Mammary epithelial cell (primary cell): ENCODE measurements around the gene ADAM11.

Experiments
- CTCF ChIP-seq, 2 donors: IDR thresholded peaks in 1 of 2; conservative IDR thresholded peaks in 1 of 2; 2 replicates each; pipeline ENCODE4 v1.5.1; 2011 to 2012; ENCODE audit warnings: inconsistent platforms in 2 of 2, low read length in 2 of 2, mild to moderate bottlenecking in 2 of 2, control low read depth in 1 of 2, low read depth in 1 of 2; ENCODE audit not compliant: insufficient read depth in 1 of 2; ENCODE audit errors: extremely low read depth in 1 of 2
- EZH2 ChIP-seq: IDR thresholded peaks from 2 replicates; pipeline ENCODE4 v1.6.1; 2012; ENCODE audit warnings: low read length, inconsistent platforms, borderline replicate concordance

- no peak for TF ChIP-seq CTCF (conservative IDR thresholded peaks at IDR 0.05 in 1 of 2, IDR thresholded peaks at IDR 0.05 in 1 of 2; ENCODE audit: extremely low read depth in 1 of 2, insufficient read depth in 1 of 2, low read depth in 1 of 2, low read length in 2 of 2)
- no peak for TF ChIP-seq EZH2
Measured at GRCh38 chr17:44827863-44828262, 69.1 kb downstream of the ADAM11 start.
